Measurements from ENCODE around the gene CNR2.

DNA sequence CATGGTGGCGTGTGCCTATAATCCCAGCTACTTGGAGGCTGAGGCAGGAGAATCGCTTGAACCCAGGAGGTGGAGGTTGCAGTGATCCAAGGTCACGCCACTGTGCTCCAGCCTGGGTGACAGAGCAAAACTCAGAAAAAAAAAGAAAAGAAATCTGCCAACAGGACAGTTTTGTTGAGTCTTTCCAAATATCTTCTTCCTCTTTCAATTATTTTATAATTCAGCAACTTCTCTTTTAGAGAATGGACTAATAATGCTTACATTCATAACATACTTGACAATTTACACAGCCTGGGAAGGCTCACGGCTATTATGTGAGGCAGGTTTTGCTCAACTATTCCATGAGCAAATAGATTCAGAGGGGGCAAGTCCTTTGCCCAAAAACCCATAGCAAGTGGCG lies 18.1 kb downstream of the CNR2 start:
- TF ChIP-seq POLR2A (IDR thresholded peaks at IDR 0.05) = no peak
- TF ChIP-seq, protein P1, sequence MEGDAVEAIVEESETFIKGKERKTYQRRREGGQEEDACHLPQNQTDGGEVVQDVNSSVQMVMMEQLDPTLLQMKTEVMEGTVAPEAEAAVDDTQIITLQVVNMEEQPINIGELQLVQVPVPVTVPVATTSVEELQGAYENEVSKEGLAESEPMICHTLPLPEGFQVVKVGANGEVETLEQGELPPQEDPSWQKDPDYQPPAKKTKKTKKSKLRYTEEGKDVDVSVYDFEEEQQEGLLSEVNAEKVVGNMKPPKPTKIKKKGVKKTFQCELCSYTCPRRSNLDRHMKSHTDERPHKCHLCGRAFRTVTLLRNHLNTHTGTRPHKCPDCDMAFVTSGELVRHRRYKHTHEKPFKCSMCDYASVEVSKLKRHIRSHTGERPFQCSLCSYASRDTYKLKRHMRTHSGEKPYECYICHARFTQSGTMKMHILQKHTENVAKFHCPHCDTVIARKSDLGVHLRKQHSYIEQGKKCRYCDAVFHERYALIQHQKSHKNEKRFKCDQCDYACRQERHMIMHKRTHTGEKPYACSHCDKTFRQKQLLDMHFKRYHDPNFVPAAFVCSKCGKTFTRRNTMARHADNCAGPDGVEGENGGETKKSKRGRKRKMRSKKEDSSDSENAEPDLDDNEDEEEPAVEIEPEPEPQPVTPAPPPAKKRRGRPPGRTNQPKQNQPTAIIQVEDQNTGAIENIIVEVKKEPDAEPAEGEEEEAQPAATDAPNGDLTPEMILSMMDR (IDR thresholded peaks at IDR 0.05) = no peak
